K562 (cell line): ENCODE results near the gene DUSP28. TPM values are rescaled to one million over a fixed set of nuclear protein-coding genes. Genes with fewer than 3 reads are reported as not detected.

Experiments
- CTCF ChIP-seq, 3 experiments: IDR thresholded peaks in 2 of 3; conservative IDR thresholded peaks in 1 of 3; 2 replicates each; pipeline ENCODE4 v1.5.1; 2011 to 2012; ENCODE audit warnings: low read length in 3 of 3, mild to moderate bottlenecking in 3 of 3, control low read depth in 2 of 3, improper control_type of control experiment in 1 of 3, inconsistent platforms in 1 of 3, low read depth in 1 of 3, mixed read lengths in 1 of 3, moderate library complexity in 1 of 3; ENCODE audit not compliant: insufficient read depth in 2 of 3
- FOXM1 ChIP-seq, 2 experiments: fragments of 450-650 bp in 1 of 2; sonication (generic) in 1 of 2; formaldehyde crosslinking in 1 of 2; IDR thresholded peaks; 2 replicates each; pipeline versions ENCODE4 v1.6.1 to v1.9.0; 2017 to 2022; ENCODE audit warnings: low read depth in 2 of 2, mild to moderate bottlenecking in 2 of 2, missing genetic modification reagents in 1 of 2, moderate library complexity in 1 of 2
- GATAD2A ChIP-seq: fragments of 450-650 bp; IDR thresholded peaks from 2 replicates; pipeline ENCODE4 v1.6.1; 2017
- HDAC2 ChIP-seq: fragments of 450-650 bp; IDR thresholded peaks from 2 replicates; pipeline ENCODE4 v1.6.1; 2016; ENCODE audit warnings: mild to moderate bottlenecking
- HMGXB4 ChIP-seq: sonication (generic); formaldehyde crosslinking; IDR thresholded peaks from 2 replicates; pipeline ENCODE4 v1.8.1; 2023; ENCODE audit warnings: mild to moderate bottlenecking, missing genetic modification reagents
- KDM2B ChIP-seq: fragments of 250-450 bp; sonication (Bioruptor Pico); IDR thresholded peaks from 2 replicates; pipeline ENCODE4 v1.8.0; 2021; ENCODE audit warnings: mild to moderate bottlenecking, moderate library complexity
- MEF2D ChIP-seq: conservative IDR thresholded peaks from 2 replicates; pipeline ENCODE4 v1.6.1; 2016; ENCODE audit warnings: low read depth, missing genetic modification characterization, missing compliant biosample characterization
- MYNN ChIP-seq, 2 experiments: sonication (generic); formaldehyde crosslinking in 1 of 2; IDR thresholded peaks; 2 replicates each; pipeline versions ENCODE4 v1.5.0 to v1.6.1; 2016 to 2020; ENCODE audit warnings: antibody characterized with exemption in 1 of 2, missing genetic modification reagents in 1 of 2
- NR2C2 ChIP-seq, 2 experiments: fragments of 200-800 bp in 1 of 2; sonication (Bioruptor generic) in 1 of 2; sonication (generic) in 1 of 2; formaldehyde crosslinking in 1 of 2; IDR thresholded peaks; 2 replicates each; pipeline versions ENCODE4 v1.6.1 to v1.8.0; 2016 to 2022; ENCODE audit warnings: mild to moderate bottlenecking in 1 of 2, missing compliant biosample characterization in 1 of 2, missing genetic modification characterization in 1 of 2, missing genetic modification reagents in 1 of 2
- POLR2B ChIP-seq: fragments of 450-650 bp; IDR thresholded peaks from 2 replicates; pipeline ENCODE4 v1.6.1; 2018; ENCODE audit warnings: low read depth; ENCODE audit not compliant: partially characterized antibody
- RBM14 ChIP-seq: fragments of 200-400 bp; formaldehyde crosslinking; IDR thresholded peaks from 2 replicates; pipeline ENCODE4 v1.6.1; 2018; ENCODE audit warnings: low read depth, mild to moderate bottlenecking, low read length, moderate library complexity, borderline replicate concordance; ENCODE audit not compliant: insufficient read depth
- SAFB2 ChIP-seq: fragments of 200-400 bp; formaldehyde crosslinking; IDR thresholded peaks from 2 replicates; pipeline ENCODE4 v1.6.1; 2018; ENCODE audit warnings: borderline replicate concordance, low read length, low read depth, moderate library complexity; ENCODE audit not compliant: severe bottlenecking
- SAP30 ChIP-seq: fragments of 200-600 bp; sonication (generic); IDR thresholded peaks from 2 replicates; pipeline ENCODE4 v1.6.1; 2012; ENCODE audit warnings: borderline replicate concordance, low read depth, mild to moderate bottlenecking, moderate library complexity, low read length, control low read depth, inconsistent platforms; ENCODE audit not compliant: insufficient read depth, poor library complexity, severe bottlenecking
- SMARCE1 ChIP-seq: fragments of 450-650 bp; IDR thresholded peaks from 2 replicates; pipeline ENCODE4 v1.7.1; 2016; ENCODE audit warnings: mild to moderate bottlenecking
- SREBF1 ChIP-seq: fragments of 150-350 bp; IDR thresholded peaks from 2 replicates; pipeline ENCODE4 v1.6.1; 2014; ENCODE audit warnings: antibody characterized with exemption, low read depth, low read length, borderline replicate concordance
- TAF7 ChIP-seq: fragments of 450-650 bp; IDR thresholded peaks from 2 replicates; pipeline ENCODE4 v1.6.1; 2016; ENCODE audit warnings: missing genetic modification characterization, missing compliant biosample characterization
- XRCC4 ChIP-seq: IDR thresholded peaks from one replicate; pipeline ENCODE4 v1.6.1; 2011; ENCODE audit not compliant: insufficient read depth, insufficient read length; ENCODE audit errors: extremely low read depth
- ZC3H8 ChIP-seq: fragments of 450-650 bp; IDR thresholded peaks from 2 replicates; pipeline ENCODE4 v1.6.1; 2017
- polyA plus RNA-seq, 8 experiments: library from polyadenylated mRNA; depleted of rRNA in 4 of 8; stranded (reverse) in 5 of 8; unstranded in 3 of 8; fragments of >200 nt; fragmentation: Nextera tagmentation in 2 of 8; fragmentation: Illumina TruSeq in 1 of 8; extraction: Ambion mirVana in 2 of 8; extraction: Trizol in 1 of 8; gene quantifications; 2 replicates each; pipeline versions ENCODE4 v1.2.1 to v1.2.3, GENCODE V29; 2011 to 2014; ENCODE audit warnings: inconsistent platforms in 1 of 8, missing spikeins in 1 of 8
- total RNA-seq, 7 experiments: library from RNA; depleted of rRNA in 6 of 7; stranded (reverse); fragments of >200 nt in 6 of 7; fragmentation: Illumina TruSeq in 2 of 7; extraction: Trizol in 2 of 7; gene quantifications; 2 replicates each; pipeline versions ENCODE4 v1.2.1 to v1.2.3, GENCODE V29; 2011 to 2021; ENCODE audit warnings: low replicate concordance in 1 of 7
- TF ChIP-seq, protein P1 (sequence below): fragments of 450-650 bp; IDR thresholded peaks from 2 replicates; pipeline ENCODE4 v1.6.1; 2016; ENCODE audit warnings: antibody characterized with exemption
- TF ChIP-seq, protein P2 (sequence below): fragments of 450-650 bp; formaldehyde crosslinking; IDR thresholded peaks from 2 replicates; pipeline ENCODE4 v1.4.0; 2022; ENCODE audit warnings: mild to moderate bottlenecking, moderate library complexity

The DUSP28 gene
- total and polyA plus RNA-seq, 9 of the 15 experiments (the other 6 are each of a cell fraction or from before 2014, with no cell fraction given), result 2.8 to 8.1 (median 4.2) TPM

GRCh38 chr2:240566203-240567136 is 6.3 kb downstream of the DUSP28 start (continued):
- TF ChIP-seq RBM14, result no peak
- TF ChIP-seq NR2C2 (CRISPR knock-in tag; IDR thresholded peaks at IDR 0.05), result no peak
- TF ChIP-seq NR2C2 (tag; IDR thresholded peaks at IDR 0.05), result peak; percentile 71
- TF ChIP-seq SAP30, result peak; percentile 17
- TF ChIP-seq XRCC4, result no peak
- TF ChIP-seq HMGXB4, result no peak
- TF ChIP-seq SMARCE1, result no peak
- peak; percentile 43 for TF ChIP-seq POLR2B
- no peak for TF ChIP-seq FOXM1 (IDR thresholded peaks at IDR 0.05; ENCODE audit: low read depth)
- no peak for TF ChIP-seq FOXM1 (CRISPR knock-in tag; IDR thresholded peaks at IDR 0.05; ENCODE audit: low read depth)
- no peak for TF ChIP-seq SAFB2
- TF ChIP-seq TAF7, result no peak
- peak; percentile 47 to 66 (median 51); a peak in 5 of 6 replicates for TF ChIP-seq CTCF (IDR thresholded peaks at IDR 0.05 in 2 of 3, conservative IDR thresholded peaks at IDR 0.05 in 1 of 3; ENCODE audit: insufficient read depth in 2 of 3, low read depth in 1 of 3, low read length in 3 of 3)
- TF ChIP-seq HDAC2, result no peak
- TF ChIP-seq, protein P1, sequence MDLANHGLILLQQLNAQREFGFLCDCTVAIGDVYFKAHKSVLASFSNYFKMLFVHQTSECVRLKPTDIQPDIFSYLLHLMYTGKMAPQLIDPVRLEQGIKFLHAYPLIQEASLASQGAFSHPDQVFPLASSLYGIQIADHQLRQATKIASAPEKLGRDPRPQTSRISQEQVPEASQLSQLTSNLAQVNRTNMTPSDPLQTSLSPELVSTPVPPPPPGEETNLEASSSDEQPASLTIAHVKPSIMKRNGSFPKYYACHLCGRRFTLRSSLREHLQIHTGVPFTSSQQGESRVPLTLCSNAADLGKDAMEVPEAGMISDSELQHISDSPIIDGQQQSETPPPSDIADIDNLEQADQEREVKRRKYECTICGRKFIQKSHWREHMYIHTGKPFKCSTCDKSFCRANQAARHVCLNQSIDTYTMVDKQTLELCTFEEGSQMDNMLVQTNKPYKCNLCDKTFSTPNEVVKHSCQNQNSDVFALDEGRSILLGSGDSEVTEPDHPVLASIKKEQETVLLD, result no peak
- TF ChIP-seq, protein P2, sequence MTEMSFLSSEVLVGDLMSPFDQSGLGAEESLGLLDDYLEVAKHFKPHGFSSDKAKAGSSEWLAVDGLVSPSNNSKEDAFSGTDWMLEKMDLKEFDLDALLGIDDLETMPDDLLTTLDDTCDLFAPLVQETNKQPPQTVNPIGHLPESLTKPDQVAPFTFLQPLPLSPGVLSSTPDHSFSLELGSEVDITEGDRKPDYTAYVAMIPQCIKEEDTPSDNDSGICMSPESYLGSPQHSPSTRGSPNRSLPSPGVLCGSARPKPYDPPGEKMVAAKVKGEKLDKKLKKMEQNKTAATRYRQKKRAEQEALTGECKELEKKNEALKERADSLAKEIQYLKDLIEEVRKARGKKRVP (CRISPR knock-in tag), result no peak
- TF ChIP-seq SREBF1, result no peak
- no peak for TF ChIP-seq GATAD2A
- TF ChIP-seq KDM2B (CRISPR knock-in tag), result no peak
- no peak for TF ChIP-seq MEF2D (tag)
- no peak for TF ChIP-seq ZC3H8
- TF ChIP-seq MYNN (IDR thresholded peaks at IDR 0.05), result peak; percentile 59
- no peak for TF ChIP-seq MYNN (CRISPR knock-in tag; IDR thresholded peaks at IDR 0.05)
